Prostate gland (tissue), 2 donors: ENCODE data around the gene TBX5.

Experiments
- CTCF ChIP-seq, 4 experiments: fragments of 200-600 bp in 2 of 4; fragments of 450-650 bp in 2 of 4; sonication (generic) in 2 of 4; IDR thresholded peaks; 1 replicate in 3 of 4; 2 replicates in 1 of 4; pipeline ENCODE4 v1.5.1; 2016 to 2019; ENCODE audit warnings: antibody characterized with exemption in 4 of 4, mild to moderate bottlenecking in 2 of 4, moderate library complexity in 2 of 4
- POLR2A ChIP-seq: fragments of 450-650 bp; IDR thresholded peaks from one replicate; pipeline ENCODE4 v1.6.1; 2016; ENCODE audit warnings: antibody characterized with exemption, mild to moderate bottlenecking

DNA sequence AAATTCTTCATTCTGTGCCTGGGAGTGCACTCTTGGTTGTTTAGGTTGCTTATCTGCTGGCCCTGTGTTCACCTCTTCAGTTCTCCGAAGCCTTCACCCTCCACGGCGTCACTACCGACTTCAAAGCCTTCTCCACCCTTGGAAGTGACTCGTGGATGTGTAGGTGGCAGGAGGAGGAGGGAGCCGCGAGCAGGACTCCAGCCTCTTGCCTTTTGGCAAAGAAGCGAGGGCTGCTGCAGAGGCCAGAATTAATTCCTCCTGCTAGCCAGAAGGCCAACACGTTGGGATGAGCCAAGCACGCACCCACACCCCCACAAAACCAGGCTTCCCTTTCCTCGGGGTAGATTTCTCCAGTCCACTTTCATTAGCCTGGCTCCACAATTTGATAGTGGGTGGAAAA, 86.5 kb downstream of the TBX5 start:
- TF ChIP-seq CTCF (IDR thresholded peaks at IDR 0.05) (no peak), POLR2A (no peak)
